ENCODE data around the gene LRRC27. TPM values are rescaled to one million over a fixed set of nuclear protein-coding genes. Genes with fewer than 3 reads are reported as not detected.

LRRC27 gene
- total RNA-seq, 1 experiment from 2014 or later: 5.6 TPM

DNA sequence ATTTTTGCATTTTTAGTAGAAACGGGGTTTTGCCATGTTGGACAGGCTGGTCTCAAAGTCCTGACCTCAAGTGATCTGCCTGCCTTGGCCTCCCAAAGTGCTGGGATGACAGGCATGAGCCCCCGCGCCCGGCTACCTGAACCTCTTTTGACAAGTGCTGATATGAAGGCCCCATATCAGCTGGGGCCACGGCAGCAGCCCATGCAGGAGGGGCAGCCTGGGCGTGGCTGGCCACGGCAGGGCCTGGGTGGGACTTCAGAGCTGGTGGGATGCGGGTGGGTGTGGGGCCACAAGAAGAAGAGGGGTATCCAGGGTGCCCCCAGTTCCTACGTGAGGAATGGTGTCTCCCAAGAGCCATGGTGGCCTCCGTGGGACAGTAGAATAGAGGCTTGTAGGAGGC lies 6.9 kb downstream of the LRRC27 start:
- Histone ChIP-seq H3K9me2 (replicated peaks; ENCODE audit: low read length) (no peaks in the 10 kb centered on the region), H3K27ac (ENCODE audit: low read length) (no peak overlapping the region), H3K27me3 (ENCODE audit: low read length) (no peaks in the 10 kb centered on the region), H3K36me3 (ENCODE audit: low read depth, low read length) (no peaks in the 10 kb centered on the region), H3K79me2 (ENCODE audit: low read length) (no peaks in the 10 kb centered on the region), H3K4me3 (ENCODE audit: low read length) (no peak overlapping the region), H2AFZ (ENCODE audit: low read length) (no peak overlapping the region), H3K4me1 (ENCODE audit: insufficient read depth, low read length) (no peaks in the 10 kb centered on the region), H4K20me1 (ENCODE audit: low read length) (no peaks in the 10 kb centered on the region), H3F3A (ENCODE audit: low read length, unreplicated experiment) (no peaks in the 10 kb centered on the region), H3K9ac (ENCODE audit: low read length) (no peak overlapping the region), H3K4me2 (ENCODE audit: low read length) (no peak overlapping the region), H3K9me3 (ENCODE audit: low read length) (no peaks in the 10 kb centered on the region)
- no TSS peak for BruUV-seq (replicated peaks)
- DNase-seq (no peak), ATAC-seq (no peak)
- intact Hi-C loops (cut with micrococcal nuclease): no loop called here
- TF ChIP-seq, protein P1, sequence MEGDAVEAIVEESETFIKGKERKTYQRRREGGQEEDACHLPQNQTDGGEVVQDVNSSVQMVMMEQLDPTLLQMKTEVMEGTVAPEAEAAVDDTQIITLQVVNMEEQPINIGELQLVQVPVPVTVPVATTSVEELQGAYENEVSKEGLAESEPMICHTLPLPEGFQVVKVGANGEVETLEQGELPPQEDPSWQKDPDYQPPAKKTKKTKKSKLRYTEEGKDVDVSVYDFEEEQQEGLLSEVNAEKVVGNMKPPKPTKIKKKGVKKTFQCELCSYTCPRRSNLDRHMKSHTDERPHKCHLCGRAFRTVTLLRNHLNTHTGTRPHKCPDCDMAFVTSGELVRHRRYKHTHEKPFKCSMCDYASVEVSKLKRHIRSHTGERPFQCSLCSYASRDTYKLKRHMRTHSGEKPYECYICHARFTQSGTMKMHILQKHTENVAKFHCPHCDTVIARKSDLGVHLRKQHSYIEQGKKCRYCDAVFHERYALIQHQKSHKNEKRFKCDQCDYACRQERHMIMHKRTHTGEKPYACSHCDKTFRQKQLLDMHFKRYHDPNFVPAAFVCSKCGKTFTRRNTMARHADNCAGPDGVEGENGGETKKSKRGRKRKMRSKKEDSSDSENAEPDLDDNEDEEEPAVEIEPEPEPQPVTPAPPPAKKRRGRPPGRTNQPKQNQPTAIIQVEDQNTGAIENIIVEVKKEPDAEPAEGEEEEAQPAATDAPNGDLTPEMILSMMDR (conservative IDR thresholded peaks at IDR 0.05; ENCODE audit: low read depth, low read length): no peak
- no peak for TF ChIP-seq EZH2 (IDR thresholded peaks at IDR 0.05; ENCODE audit: low read length, unreplicated experiment)
- no peak for TF ChIP-seq EZH2phosphoT487 (IDR thresholded peaks at IDR 0.05; ENCODE audit: borderline replicate concordance, low read length)
- POLR2A ChIA-PET (ENCODE audit: unreplicated experiment): no interaction called here
- CTCF ChIA-PET: no interaction called here

DNA sequence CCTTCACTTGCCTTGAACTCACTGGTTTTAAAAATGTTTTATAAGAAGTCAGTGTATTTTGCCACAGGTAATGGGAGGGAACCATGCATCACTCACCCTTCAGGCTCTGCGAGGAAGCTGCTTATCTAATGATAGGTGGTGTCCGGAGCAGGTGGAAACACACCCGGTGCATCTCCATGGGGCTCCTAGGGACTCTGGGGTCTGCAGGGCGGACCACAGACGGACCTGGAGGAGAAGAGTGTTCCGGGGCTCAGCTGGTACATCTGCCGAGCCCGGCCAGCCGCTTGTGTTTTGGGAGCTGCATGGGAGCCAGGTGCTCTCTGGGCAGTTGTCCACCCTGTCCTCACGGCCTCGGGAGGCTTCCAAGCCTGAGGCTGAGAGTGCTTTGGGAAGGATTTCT lies 7.3 kb downstream of the LRRC27 start:
- Histone ChIP-seq H3K4me2 (ENCODE audit: low read length) (no peak overlapping the region), H3K79me2 (ENCODE audit: low read length) (no peaks in the 10 kb centered on the region), H3K9me3 (ENCODE audit: low read length) (no peaks in the 10 kb centered on the region), H3K4me1 (ENCODE audit: insufficient read depth, low read length) (no peaks in the 10 kb centered on the region), H3K9me2 (replicated peaks; ENCODE audit: low read length) (no peaks in the 10 kb centered on the region), H3K9ac (ENCODE audit: low read length) (no peak overlapping the region), H3K27ac (ENCODE audit: low read length) (no peak overlapping the region), H3K4me3 (ENCODE audit: low read length) (no peak overlapping the region), H3K36me3 (ENCODE audit: low read depth, low read length) (no peaks in the 10 kb centered on the region), H3K27me3 (ENCODE audit: low read length) (no peaks in the 10 kb centered on the region), H4K20me1 (ENCODE audit: low read length) (no peaks in the 10 kb centered on the region), H3F3A (ENCODE audit: low read length, unreplicated experiment) (no peaks in the 10 kb centered on the region), H2AFZ (ENCODE audit: low read length) (no peak overlapping the region)
- ATAC-seq: no peak
- intact Hi-C loops (cut with micrococcal nuclease): no loop called here
- BruUV-seq (replicated peaks): no TSS peak
- CTCF ChIA-PET: no interaction called here
- POLR2A ChIA-PET (ENCODE audit: unreplicated experiment): no interaction called here
- DNase-seq: no peak
- TF ChIP-seq EZH2phosphoT487 (IDR thresholded peaks at IDR 0.05; ENCODE audit: borderline replicate concordance, low read length) (no peak), EZH2 (IDR thresholded peaks at IDR 0.05; ENCODE audit: low read length, unreplicated experiment) (no peak)
- TF ChIP-seq, protein P1 (conservative IDR thresholded peaks at IDR 0.05; ENCODE audit: low read depth, low read length): no peak

DNA sequence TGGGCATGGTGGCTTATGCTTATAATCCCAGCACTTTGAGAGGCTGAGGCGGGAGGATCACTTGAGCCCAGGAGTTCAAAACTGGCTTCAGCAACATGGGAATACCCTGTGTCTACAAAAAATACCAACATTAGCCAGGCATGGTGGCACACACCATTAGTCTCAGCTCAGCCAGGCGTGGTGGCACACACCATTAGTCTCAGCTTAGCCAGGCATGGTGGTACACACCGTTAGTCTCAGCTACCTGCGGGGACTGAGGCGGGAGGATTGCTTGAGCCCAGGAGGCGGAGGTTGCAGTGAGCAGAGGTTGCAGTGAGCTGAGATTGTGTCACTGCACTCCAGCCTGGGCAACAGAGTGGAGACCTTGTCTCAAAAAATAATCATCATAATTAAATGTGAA lies 9.0 kb downstream of the LRRC27 start:
- Histone ChIP-seq H3K4me2 (ENCODE audit: low read length) (no peak overlapping the region), H3K27ac (ENCODE audit: low read length) (no peak overlapping the region), H3K9me2 (replicated peaks; ENCODE audit: low read length) (no peaks in the 10 kb centered on the region), H3F3A (ENCODE audit: low read length, unreplicated experiment) (no peaks in the 10 kb centered on the region), H3K4me1 (ENCODE audit: insufficient read depth, low read length) (no peaks in the 10 kb centered on the region), H3K4me3 (ENCODE audit: low read length) (no peak overlapping the region), H2AFZ (ENCODE audit: low read length) (no peak overlapping the region), H3K9me3 (ENCODE audit: low read length) (no peaks in the 10 kb centered on the region), H3K36me3 (ENCODE audit: low read depth, low read length) (no peaks in the 10 kb centered on the region), H3K79me2 (ENCODE audit: low read length) (no peaks in the 10 kb centered on the region), H3K27me3 (ENCODE audit: low read length) (no peaks in the 10 kb centered on the region), H4K20me1 (ENCODE audit: low read length) (no peaks in the 10 kb centered on the region), H3K9ac (ENCODE audit: low read length) (no peak overlapping the region)
- no peak for ATAC-seq
- intact Hi-C loops (cut with micrococcal nuclease): no loop called here
- no TSS peak for BruUV-seq (replicated peaks)
- ChIA-PET POLR2A (ENCODE audit: unreplicated experiment) (no interaction called here), CTCF (no interaction called here)
- DNase-seq: no peak
- TF ChIP-seq, protein P1 (conservative IDR thresholded peaks at IDR 0.05; ENCODE audit: low read depth, low read length): no peak
- TF ChIP-seq EZH2phosphoT487 (IDR thresholded peaks at IDR 0.05; ENCODE audit: borderline replicate concordance, low read length) (no peak), EZH2 (IDR thresholded peaks at IDR 0.05; ENCODE audit: low read length, unreplicated experiment) (no peak)
